ENCODE data around the gene FBP1.

Gene FBP1

GRCh38 chr9:94666364-94667099, 27.2 kb upstream of the FBP1 start:
- Mint-ChIP-seq H3K9me3 (no peaks in the 10 kb centered on the region), H3K4me3 (no peak overlapping the region), H3K4me1 (ENCODE audit: low read depth) (peaks cover 9% of the 10 kb centered on the region), H3K27ac (no peak overlapping the region), H3K27me3 (no peaks in the 10 kb centered on the region), H3K36me3 (ENCODE audit: low read depth) (no peaks in the 10 kb centered on the region)

- peaks cover 9% of the 10 kb centered on the region for H3K4me1 Mint-ChIP-seq (ENCODE audit: low read depth)
- H3K4me3 Mint-ChIP-seq = no peak overlapping the region
- H3K9me3 Mint-ChIP-seq = no peaks in the 10 kb centered on the region
- H3K27me3 Mint-ChIP-seq = no peaks in the 10 kb centered on the region
- no peaks in the 10 kb centered on the region for H3K36me3 Mint-ChIP-seq (ENCODE audit: low read depth)
- no peak overlapping the region for H3K27ac Mint-ChIP-seq
Observed at GRCh38 chr9:94665613-94666012, 26.3 kb upstream of the FBP1 start.

DNA sequence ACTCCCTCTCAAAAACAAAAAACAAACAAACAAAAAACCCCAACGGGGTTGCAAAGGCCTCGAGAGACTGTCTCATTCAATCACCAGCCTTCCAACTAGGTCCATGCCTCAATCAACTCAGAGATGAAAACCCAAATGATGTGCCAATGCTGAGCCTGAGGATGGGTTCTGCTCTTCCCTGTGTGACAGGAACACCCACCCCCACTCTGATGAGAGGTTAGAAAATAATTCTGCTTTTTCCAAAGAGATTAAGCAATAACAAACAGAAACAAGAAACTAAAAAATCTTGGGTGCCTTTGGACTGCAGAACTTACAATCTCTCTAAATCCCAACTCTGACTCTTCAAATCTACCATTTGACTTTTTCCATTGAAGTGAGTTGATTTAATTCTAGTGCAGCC, 25.5 kb upstream of the FBP1 start:
- Mint-ChIP-seq H3K4me3 (no peak overlapping the region), H3K36me3 (ENCODE audit: low read depth) (no peaks in the 10 kb centered on the region), H3K4me1 (ENCODE audit: low read depth) (peaks cover 7% of the 10 kb centered on the region), H3K9me3 (no peaks in the 10 kb centered on the region), H3K27ac (no peak overlapping the region), H3K27me3 (no peaks in the 10 kb centered on the region)

DNA sequence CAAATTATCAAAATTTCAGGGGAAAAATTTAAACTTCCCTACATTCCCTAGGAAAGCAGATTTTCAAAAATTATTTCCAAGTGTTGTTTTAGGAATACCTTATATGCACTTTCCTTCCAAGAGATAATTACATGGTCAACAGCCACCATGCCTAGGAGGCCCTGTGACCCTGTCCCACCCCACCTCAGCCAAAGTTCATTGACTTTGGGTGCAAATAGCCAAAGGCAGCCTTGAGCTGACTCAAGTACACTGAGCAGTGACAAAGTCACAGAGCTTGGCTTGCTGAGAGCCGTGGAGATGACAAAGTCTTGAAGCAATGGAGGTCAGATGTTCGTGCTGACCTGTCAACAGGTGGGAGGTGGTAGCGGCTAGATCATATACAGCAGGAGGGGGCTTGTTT, 24.3 kb upstream of the FBP1 start:
- Mint-ChIP-seq H3K27me3 (no peaks in the 10 kb centered on the region), H3K4me3 (no peak overlapping the region), H3K27ac (no peak overlapping the region), H3K9me3 (no peaks in the 10 kb centered on the region), H3K36me3 (ENCODE audit: low read depth) (no peaks in the 10 kb centered on the region), H3K4me1 (ENCODE audit: low read depth) (no peaks in the 10 kb centered on the region)

DNA sequence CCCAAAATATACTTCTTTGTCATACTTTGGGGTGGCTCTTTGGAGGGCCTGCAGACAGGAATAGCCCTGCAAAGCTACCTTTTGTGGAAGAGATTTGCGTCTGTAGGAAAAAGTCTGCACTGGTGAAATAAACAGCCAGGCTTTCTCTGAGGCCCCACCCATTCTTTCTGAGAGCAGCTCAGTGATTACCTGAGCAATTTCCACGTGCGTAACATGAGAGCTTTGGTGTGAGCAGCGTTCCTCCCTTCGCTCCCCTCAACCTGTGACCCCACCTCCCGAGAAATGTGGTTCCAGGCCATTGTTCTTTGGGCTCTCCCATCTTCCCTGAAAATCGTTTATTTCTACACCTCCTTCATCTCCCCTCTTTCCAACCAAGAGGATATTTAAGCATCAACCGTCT, 23.8 kb upstream of the FBP1 start:
- Mint-ChIP-seq H3K9me3 (no peaks in the 10 kb centered on the region), H3K36me3 (ENCODE audit: low read depth) (no peaks in the 10 kb centered on the region), H3K27ac (no peak overlapping the region), H3K27me3 (no peaks in the 10 kb centered on the region), H3K4me3 (no peak overlapping the region), H3K4me1 (ENCODE audit: low read depth) (no peaks in the 10 kb centered on the region)

DNA sequence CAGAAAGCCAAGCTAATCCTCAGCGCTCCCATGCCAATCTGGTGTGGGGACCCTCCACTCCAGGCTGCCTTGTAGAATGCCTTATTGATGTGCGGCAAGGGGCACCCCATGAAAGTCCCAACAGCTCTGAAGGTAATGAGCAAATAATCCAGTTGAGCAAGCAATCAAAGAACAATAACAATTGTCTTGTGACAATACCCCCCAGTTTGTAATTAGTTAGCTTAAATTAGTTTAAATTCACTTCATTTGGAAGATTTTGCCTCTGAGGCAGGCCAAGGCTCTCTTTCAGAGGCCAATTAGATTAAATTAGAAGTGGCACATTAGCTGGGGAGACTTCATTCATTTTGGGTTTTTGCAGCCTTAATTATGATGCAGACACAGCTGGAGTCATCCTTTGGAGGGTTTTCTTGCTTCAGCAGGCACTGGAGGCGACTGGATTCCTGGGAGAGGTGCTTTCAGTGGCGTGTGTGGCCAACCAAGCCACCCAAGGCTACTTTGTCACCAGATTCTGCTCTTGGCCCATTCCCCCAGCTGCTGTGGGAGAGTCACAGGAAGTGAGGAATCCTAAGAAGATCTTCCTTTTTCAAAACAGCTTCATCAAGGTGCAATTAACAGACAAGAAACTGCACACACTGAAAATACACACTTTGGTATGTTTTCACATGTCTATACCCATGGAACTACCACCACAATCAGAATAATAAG, 17.9 kb upstream of the FBP1 start:
- Mint-ChIP-seq H3K27me3 (peaks cover 8% of the 10 kb centered on the region), H3K4me1 (ENCODE audit: low read depth) (peaks cover 25% of the 10 kb centered on the region), H3K36me3 (ENCODE audit: low read depth) (no peaks in the 10 kb centered on the region), H3K9me3 (no peaks in the 10 kb centered on the region), H3K27ac (no peak overlapping the region), H3K4me3 (no peak overlapping the region)

DNA sequence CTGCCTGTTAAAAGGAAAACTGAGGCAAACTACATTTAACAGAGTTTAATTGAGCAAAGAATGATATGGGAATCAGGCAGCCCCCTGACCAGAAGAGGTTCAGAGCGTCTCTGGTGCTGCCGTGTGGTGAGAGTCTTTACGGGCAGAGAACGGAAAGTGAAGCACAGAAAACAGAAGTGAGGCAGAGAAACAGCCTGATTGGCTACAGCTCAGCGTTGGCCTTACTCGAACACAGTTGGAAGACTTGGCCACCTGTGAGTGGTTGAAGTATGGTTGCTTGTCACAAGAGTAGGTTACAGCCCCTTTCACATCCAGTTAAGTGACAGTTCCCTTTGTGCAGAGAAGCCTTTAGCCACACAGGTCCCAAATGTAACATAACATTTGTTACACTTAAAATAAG, 16.9 kb upstream of the FBP1 start:
- Mint-ChIP-seq H3K4me1 (ENCODE audit: low read depth) (peaks cover 25% of the 10 kb centered on the region), H3K9me3 (no peaks in the 10 kb centered on the region), H3K27ac (peak overlapping the region; percentile 87), H3K27me3 (peaks cover 8% of the 10 kb centered on the region), H3K4me3 (peak overlapping the region; percentile 79), H3K36me3 (ENCODE audit: low read depth) (no peaks in the 10 kb centered on the region)

- H3K9me3 Mint-ChIP-seq = no peaks in the 10 kb centered on the region
- peak overlapping the region; percentile 79 for H3K4me3 Mint-ChIP-seq
- peaks cover 25% of the 10 kb centered on the region for H3K4me1 Mint-ChIP-seq (ENCODE audit: low read depth)
- H3K27me3 Mint-ChIP-seq = peaks cover 8% of the 10 kb centered on the region
- H3K36me3 Mint-ChIP-seq (ENCODE audit: low read depth) = no peaks in the 10 kb centered on the region
- H3K27ac Mint-ChIP-seq = peak overlapping the region; percentile 87
Observed at GRCh38 chr9:94655739-94656138, 16.4 kb upstream of the FBP1 start.

- Mint-ChIP-seq H3K9me3 (no peaks in the 10 kb centered on the region), H3K27ac (no peak overlapping the region), H3K36me3 (ENCODE audit: low read depth) (no peaks in the 10 kb centered on the region), H3K4me3 (no peak overlapping the region), H3K4me1 (ENCODE audit: low read depth) (peaks cover 25% of the 10 kb centered on the region), H3K27me3 (peaks cover 8% of the 10 kb centered on the region)
Observed at GRCh38 chr9:94654165-94654894, 15.0 kb upstream of the FBP1 start.

- H3K36me3 Mint-ChIP-seq (ENCODE audit: low read depth) = no peaks in the 10 kb centered on the region
- no peak overlapping the region for H3K27ac Mint-ChIP-seq
- H3K4me3 Mint-ChIP-seq = no peak overlapping the region
- H3K9me3 Mint-ChIP-seq = no peaks in the 10 kb centered on the region
- H3K27me3 Mint-ChIP-seq = peaks cover 8% of the 10 kb centered on the region
- H3K4me1 Mint-ChIP-seq (ENCODE audit: low read depth) = peaks cover 14% of the 10 kb centered on the region
Observed at GRCh38 chr9:94650949-94651348, 11.6 kb upstream of the FBP1 start.

- Mint-ChIP-seq H3K4me3 (no peak overlapping the region), H3K4me1 (ENCODE audit: low read depth) (peaks cover 2% of the 10 kb centered on the region), H3K27me3 (peaks cover 4% of the 10 kb centered on the region), H3K27ac (no peak overlapping the region), H3K9me3 (no peaks in the 10 kb centered on the region), H3K36me3 (ENCODE audit: low read depth) (no peaks in the 10 kb centered on the region)
Observed at GRCh38 chr9:94649100-94649819, 9.9 kb upstream of the FBP1 start.

GRCh38 chr9:94648185-94648584, 8.9 kb upstream of the FBP1 start:
- Mint-ChIP-seq H3K9me3 (no peaks in the 10 kb centered on the region), H3K4me1 (ENCODE audit: low read depth) (no peaks in the 10 kb centered on the region), H3K27me3 (no peaks in the 10 kb centered on the region), H3K4me3 (no peak overlapping the region), H3K27ac (no peak overlapping the region), H3K36me3 (ENCODE audit: low read depth) (no peaks in the 10 kb centered on the region)

DNA sequence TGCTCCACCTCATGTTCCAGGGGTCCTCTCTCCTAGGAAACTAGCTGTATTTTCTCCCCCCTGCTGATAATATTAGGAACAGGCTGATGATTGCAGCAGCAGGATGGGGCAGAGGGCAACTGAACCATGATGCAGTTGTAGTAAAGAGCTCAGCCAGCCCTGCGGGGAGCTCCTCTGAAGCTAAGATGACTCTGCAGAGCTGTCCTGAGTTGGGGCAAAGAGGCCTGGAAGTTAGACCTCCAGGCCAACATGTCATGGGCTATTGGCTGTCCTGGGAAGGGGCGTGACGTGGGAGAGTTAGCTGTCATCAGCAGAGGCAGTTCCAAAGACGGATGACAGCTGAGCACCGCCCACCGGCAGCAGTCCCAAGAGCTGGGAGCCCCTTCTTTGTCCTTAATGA, 6.6 kb upstream of the FBP1 start:
- H3K9me3 Mint-ChIP-seq = no peaks in the 10 kb centered on the region
- no peaks in the 10 kb centered on the region for H3K36me3 Mint-ChIP-seq (ENCODE audit: low read depth)
- no peak overlapping the region for H3K27ac Mint-ChIP-seq
- H3K4me1 Mint-ChIP-seq (ENCODE audit: low read depth) = no peaks in the 10 kb centered on the region
- no peaks in the 10 kb centered on the region for H3K27me3 Mint-ChIP-seq
- H3K4me3 Mint-ChIP-seq = no peak overlapping the region

DNA sequence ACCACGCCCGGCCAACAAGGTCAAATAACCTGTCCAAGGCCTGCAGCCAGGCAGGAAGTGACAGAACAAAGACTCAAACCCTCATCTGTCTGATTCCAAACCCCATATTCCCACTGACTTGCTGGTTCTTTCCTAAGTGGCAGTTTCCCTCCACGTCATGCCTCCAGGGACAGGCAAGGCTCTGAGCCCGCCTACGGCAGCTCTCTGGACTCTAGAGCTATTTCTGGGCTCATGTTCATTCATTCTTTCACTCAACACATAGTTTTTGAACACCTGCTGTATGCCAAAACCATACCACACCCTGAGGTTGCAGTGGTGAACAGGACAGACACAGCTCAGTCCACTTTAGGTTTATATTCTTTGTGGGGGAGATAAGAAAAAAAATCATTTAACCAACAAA, 5.2 kb upstream of the FBP1 start:
- no peaks in the 10 kb centered on the region for H3K9me3 Mint-ChIP-seq
- H3K27ac Mint-ChIP-seq = no peak overlapping the region
- no peak overlapping the region for H3K4me3 Mint-ChIP-seq
- H3K36me3 Mint-ChIP-seq (ENCODE audit: low read depth) = no peaks in the 10 kb centered on the region
- H3K4me1 Mint-ChIP-seq (ENCODE audit: low read depth) = peaks cover 6% of the 10 kb centered on the region
- no peaks in the 10 kb centered on the region for H3K27me3 Mint-ChIP-seq

DNA sequence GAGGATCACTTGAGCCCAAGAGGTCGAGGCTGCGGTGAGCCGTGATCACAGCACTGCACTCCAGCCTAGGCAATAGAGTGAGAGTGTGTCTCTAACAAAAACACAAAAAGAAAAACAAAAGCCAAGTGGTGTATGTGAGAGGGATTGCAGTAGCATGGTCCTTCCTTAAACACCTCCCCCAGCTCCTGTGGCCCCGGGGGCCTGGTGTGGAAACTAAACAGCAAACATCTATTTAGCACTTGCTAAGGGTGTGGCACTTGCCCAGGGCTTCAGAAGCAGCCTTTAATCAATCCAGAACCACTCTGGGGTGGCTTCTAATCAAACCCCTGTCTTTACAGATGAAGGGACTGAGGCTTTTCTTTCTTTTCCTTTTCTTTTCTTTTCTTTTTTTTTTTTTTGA, 4.4 kb upstream of the FBP1 start:
- Mint-ChIP-seq H3K27ac (no peak overlapping the region), H3K4me1 (ENCODE audit: low read depth) (peaks cover 11% of the 10 kb centered on the region), H3K27me3 (peaks cover 2% of the 10 kb centered on the region), H3K36me3 (ENCODE audit: low read depth) (no peaks in the 10 kb centered on the region), H3K9me3 (no peaks in the 10 kb centered on the region), H3K4me3 (no peak overlapping the region)
